HepG2 (cell line): ENCODE data around the gene MEX3A. TPM values are rescaled to one million over a fixed set of nuclear protein-coding genes. Genes with fewer than 3 reads are reported as not detected.

Experiments used
- ARNT2 ChIP-seq: sonication (generic); formaldehyde crosslinking; IDR thresholded peaks from 2 replicates; pipeline ENCODE4 v1.8.0; 2022; ENCODE audit warnings: mild to moderate bottlenecking, low read depth, missing genetic modification reagents, moderate library complexity
- ASH2L ChIP-seq: fragments of 300-600, 200-600 bp; sonication (generic); IDR thresholded peaks from 2 replicates; pipeline ENCODE4 v1.7.0; 2017; ENCODE audit warnings: low read depth, mild to moderate bottlenecking, moderate library complexity, mixed read lengths, low read length; ENCODE audit not compliant: insufficient read length
- ATF1 ChIP-seq: IDR thresholded peaks from 2 replicates; pipeline ENCODE4 v1.6.1; 2016; ENCODE audit warnings: mild to moderate bottlenecking, control low read depth
- ATF4 ChIP-seq, 2 experiments: fragments of 450-650 bp in 1 of 2; sonication (generic) in 1 of 2; formaldehyde crosslinking; IDR thresholded peaks; 2 replicates each; pipeline versions ENCODE4 v1.5.0 to v1.8.0; 2020 to 2022; ENCODE audit warnings: mild to moderate bottlenecking in 1 of 2, missing genetic modification reagents in 1 of 2
- CHD2 ChIP-seq: IDR thresholded peaks from 2 replicates; pipeline ENCODE4 v1.6.1; 2011; ENCODE audit warnings: low read depth, low read length, improper control_type of control experiment
- CTCF ChIP-seq: sonication (generic); formaldehyde crosslinking; IDR thresholded peaks from 2 replicates; pipeline ENCODE4 v1.5.0; 2020; ENCODE audit warnings: mild to moderate bottlenecking, missing genetic modification reagents, moderate library complexity
- HES4 ChIP-seq: sonication (generic); formaldehyde crosslinking; IDR thresholded peaks from 2 replicates; pipeline ENCODE4 v1.9.0; 2021; ENCODE audit warnings: mild to moderate bottlenecking, missing genetic modification reagents, borderline replicate concordance
- HINFP ChIP-seq: sonication (generic); formaldehyde crosslinking; IDR thresholded peaks from 2 replicates; pipeline ENCODE4 v1.4.0; 2020; ENCODE audit warnings: low read depth, mild to moderate bottlenecking, missing genetic modification reagents
- NFE2L1 ChIP-seq: sonication (generic); formaldehyde crosslinking; IDR thresholded peaks from 2 replicates; pipeline ENCODE4 v1.4.0; 2020; ENCODE audit warnings: missing genetic modification reagents, mild to moderate bottlenecking, borderline replicate concordance
- REST ChIP-seq, 2 experiments: IDR thresholded peaks; 2 replicates each; pipeline ENCODE4 v1.6.1; 2011 to 2012; ENCODE audit warnings: low read length in 2 of 2, borderline replicate concordance in 1 of 2, low read depth in 1 of 2, mild to moderate bottlenecking in 1 of 2, moderate library complexity in 1 of 2
- THAP11 ChIP-seq: IDR thresholded peaks from 2 replicates; pipeline ENCODE4 v1.6.1; 2016; ENCODE audit warnings: missing biosample characterization, missing genetic modification reagents
- YEATS4 ChIP-seq: sonication (generic); formaldehyde crosslinking; IDR thresholded peaks from 2 replicates; pipeline ENCODE4 v1.4.0; 2020; ENCODE audit warnings: missing genetic modification reagents, borderline replicate concordance
- ZFP41 ChIP-seq: sonication (generic); formaldehyde crosslinking; IDR thresholded peaks from 2 replicates; pipeline ENCODE4 v1.4.0; 2020; ENCODE audit warnings: mild to moderate bottlenecking, missing genetic modification reagents, borderline replicate concordance
- ZMYM2 ChIP-seq: sonication (generic); formaldehyde crosslinking; IDR thresholded peaks from 2 replicates; pipeline ENCODE4 v1.8.0; 2022; ENCODE audit warnings: mild to moderate bottlenecking, missing genetic modification reagents
- ZNF329 ChIP-seq: sonication (generic); formaldehyde crosslinking; IDR thresholded peaks from 2 replicates; pipeline ENCODE4 v1.9.0; 2021; ENCODE audit warnings: low read depth, mild to moderate bottlenecking, missing genetic modification reagents
- ZNF335 ChIP-seq: sonication (generic); formaldehyde crosslinking; IDR thresholded peaks from 2 replicates; pipeline ENCODE4 v1.4.0; 2020; ENCODE audit warnings: missing genetic modification reagents
- ZNF512 ChIP-seq: sonication (generic); formaldehyde crosslinking; IDR thresholded peaks from 2 replicates; pipeline ENCODE4 v1.4.0; 2020; ENCODE audit warnings: mild to moderate bottlenecking, missing genetic modification reagents
- ZNF629 ChIP-seq: sonication (generic); formaldehyde crosslinking; conservative IDR thresholded peaks from 2 replicates; pipeline ENCODE4 v1.5.0; 2020; ENCODE audit warnings: missing genetic modification reagents
- ZNF768 ChIP-seq: sonication (generic); formaldehyde crosslinking; IDR thresholded peaks from 2 replicates; pipeline ENCODE4 v1.4.0; 2020; ENCODE audit warnings: missing genetic modification reagents
- ZSCAN29 ChIP-seq: sonication (generic); formaldehyde crosslinking; conservative IDR thresholded peaks from 2 replicates; pipeline ENCODE4 v1.4.0; 2020; ENCODE audit warnings: mild to moderate bottlenecking, missing genetic modification reagents
- polyA plus RNA-seq, 8 experiments: library from polyadenylated mRNA; depleted of rRNA in 3 of 8; stranded (reverse) in 7 of 8; unstranded in 1 of 8; fragments of >200 nt; fragmentation: Illumina TruSeq in 4 of 8; extraction: Trizol in 4 of 8; gene quantifications; 2 replicates each; pipeline versions ENCODE4 v1.2.1 to v1.2.3, GENCODE V29; 2011 to 2016; ENCODE audit warnings: low read depth in 4 of 8, missing spikeins in 1 of 8, mixed read lengths in 1 of 8; ENCODE audit not compliant: insufficient read depth in 1 of 8
- total RNA-seq, 5 experiments: library from RNA; depleted of rRNA; stranded (reverse); fragments of >200 nt; fragmentation: Illumina TruSeq; extraction: Trizol; gene quantifications; 2 replicates each; pipeline ENCODE4 v1.2.3, GENCODE V29; 2016; ENCODE audit warnings: low read depth in 1 of 5

Gene MEX3A
- total and polyA plus RNA-seq, 2 of the 13 experiments (the other 11 are each of a cell fraction or from before 2014, with no cell fraction given): 7.6 to 9.1 TPM

GRCh38 chr1:156096640-156097391, 14.6 kb upstream of the MEX3A start (continued):
- peak; percentile 99 for TF ChIP-seq CTCF (CRISPR knock-in tag)
- no peak for TF ChIP-seq HES4 (CRISPR knock-in tag)
- no peak for TF ChIP-seq ATF4 (CRISPR knock-in tag; IDR thresholded peaks at IDR 0.05)
- TF ChIP-seq ZNF335 (CRISPR knock-in tag): no peak
- no peak for TF ChIP-seq ZMYM2
- no peak for TF ChIP-seq ATF1 (CRISPR knock-in tag)
- no peak for TF ChIP-seq ZNF329 (CRISPR knock-in tag)
- no peak for TF ChIP-seq CHD2
- no peak for TF ChIP-seq YEATS4 (CRISPR knock-in tag)
- TF ChIP-seq HINFP (CRISPR knock-in tag): 0 out of 2 replicates have a peak, but pooled peaks have one; percentile 59
- no peak for TF ChIP-seq ZNF629 (CRISPR knock-in tag)
- peak; percentile 61 for TF ChIP-seq THAP11
- no peak for TF ChIP-seq ZNF512
- TF ChIP-seq NFE2L1: no peak
- no peak for TF ChIP-seq REST (IDR thresholded peaks at IDR 0.05; ENCODE audit: borderline replicate concordance in 1 of 2, low read depth in 1 of 2, low read length in 2 of 2)
- TF ChIP-seq ZNF768 (CRISPR knock-in tag): peak; percentile 18; the same call in 1 of the 2 replicates
- no peak for TF ChIP-seq ZFP41 (CRISPR knock-in tag)
- no peak for TF ChIP-seq ARNT2 (CRISPR knock-in tag)
- no peak for TF ChIP-seq ASH2L
- TF ChIP-seq ZSCAN29: 0 out of 2 replicates have a peak, but pooled peaks have one; percentile 27
